AG08395 (cell line): Measurements from ENCODE around the gene DISC1.
A peak's percentile ranks its signal among the peaks of the same experiment; 100 is the strongest.
"Not testable (repeated sequence)": the region's sequence is repeated elsewhere in the genome, so short reads cannot be mapped to it uniquely, and the experiment has no call there.

Source experiments
- DNase-seq: peaks from one replicate; pipeline ENCODE4 v3.0.0; 2012; ENCODE audit warnings: mixed read lengths, low spot score

DISC1 gene

DNA sequence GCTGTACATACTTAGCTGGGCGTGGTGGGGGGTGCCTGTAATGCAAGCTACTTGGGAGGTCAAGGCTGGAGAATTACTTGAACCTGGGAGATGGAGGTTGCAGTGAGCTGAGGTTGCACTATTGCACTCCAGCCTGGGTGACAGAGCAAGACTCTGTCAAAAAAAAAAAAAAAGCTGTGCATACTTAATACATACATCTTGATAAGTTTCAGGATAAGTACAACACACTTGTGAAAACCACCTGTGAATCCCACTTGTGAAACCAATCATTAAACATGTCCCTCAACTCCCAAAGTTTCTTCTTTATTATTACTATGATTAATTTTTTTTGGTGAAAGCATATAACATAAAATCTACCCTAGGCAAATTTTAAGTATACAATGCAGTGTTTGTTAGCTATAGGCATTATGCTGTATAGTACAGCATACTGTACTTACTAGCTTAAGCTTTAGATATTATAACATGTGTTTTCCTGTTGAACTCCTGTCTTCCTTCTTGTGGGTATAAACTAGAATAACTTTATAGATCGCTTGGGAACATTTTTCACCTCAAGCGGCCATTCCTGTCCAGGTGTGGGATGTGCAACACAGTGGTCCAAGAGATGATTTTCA lies 41.4 kb downstream of the DISC1 start:
- DNase-seq = no peak

- DNase-seq = no peak
Measured at GRCh38 chr1:231668826-231669225, 42.2 kb downstream of the DISC1 start.

- not testable (repeated sequence) for DNase-seq
Measured at GRCh38 chr1:231669864-231670621, 43.5 kb downstream of the DISC1 start.

DNA sequence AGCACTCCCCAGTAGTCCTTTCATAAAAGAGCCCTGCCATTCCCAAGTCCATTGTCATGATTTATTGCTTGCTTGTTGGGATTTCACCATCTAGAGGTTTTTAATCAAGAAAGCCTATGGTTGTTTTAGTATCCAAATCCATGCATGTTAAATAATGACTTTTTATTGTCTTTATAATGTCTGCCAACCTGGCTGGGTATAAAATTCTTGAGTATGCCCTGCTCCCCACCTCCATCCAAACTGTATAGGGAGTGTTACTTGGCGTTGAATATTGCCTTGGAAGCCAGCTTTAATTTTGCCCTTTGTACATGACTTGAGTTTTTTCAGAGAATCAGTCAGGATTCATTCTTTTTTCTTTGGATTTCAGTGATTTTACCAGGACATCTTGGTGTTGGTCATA lies 44.2 kb downstream of the DISC1 start:
- DNase-seq = no peak

DNA sequence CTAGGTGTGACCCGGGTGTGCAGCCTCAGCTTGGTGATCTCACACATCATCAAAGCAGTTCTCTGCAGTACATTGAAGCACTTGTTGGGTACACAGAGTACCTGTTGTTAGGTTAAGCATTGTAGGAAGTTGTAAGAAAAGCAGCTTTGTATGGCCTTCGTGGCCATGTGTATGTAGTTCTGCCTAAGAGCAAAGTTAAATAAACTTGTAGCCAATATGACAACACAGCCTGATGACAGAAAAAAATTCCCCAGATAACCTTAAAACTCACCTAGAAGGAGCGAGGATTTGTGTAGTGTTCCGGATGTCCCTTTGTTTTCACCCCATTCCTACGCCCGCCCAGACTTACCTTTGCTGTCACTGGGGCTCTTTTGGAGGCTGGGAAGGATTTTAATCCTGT lies 48.0 kb downstream of the DISC1 start:
- DNase-seq = no peak

- DNase-seq = peak; percentile 34
Measured at GRCh38 chr1:231676487-231676886, 49.9 kb downstream of the DISC1 start.

DNA sequence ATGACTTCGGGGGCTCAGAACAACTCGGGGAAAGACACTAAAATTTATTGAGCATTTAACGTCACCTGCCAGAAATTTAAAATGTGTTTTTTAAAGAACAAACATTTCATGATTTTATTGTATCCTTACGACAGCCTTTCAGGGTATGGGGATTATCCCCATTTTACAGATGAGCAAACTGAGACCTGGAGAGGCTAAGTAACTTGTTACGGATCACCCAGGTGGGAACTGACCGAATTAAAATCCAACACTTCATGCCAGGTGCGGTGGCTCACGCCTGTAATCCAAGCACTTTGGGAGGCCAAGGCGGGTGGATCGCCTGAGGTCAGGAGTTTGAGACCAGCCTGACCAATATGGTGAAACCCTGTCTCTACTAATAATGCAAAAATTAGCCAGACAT lies 50.9 kb downstream of the DISC1 start:
- DNase-seq = no peak

- peak; percentile 52 for DNase-seq
Measured at GRCh38 chr1:231678011-231678432, 51.4 kb downstream of the DISC1 start.

GRCh38 chr1:231679109-231679508 lies 52.5 kb downstream of the DISC1 start:
- no peak for DNase-seq

DNA sequence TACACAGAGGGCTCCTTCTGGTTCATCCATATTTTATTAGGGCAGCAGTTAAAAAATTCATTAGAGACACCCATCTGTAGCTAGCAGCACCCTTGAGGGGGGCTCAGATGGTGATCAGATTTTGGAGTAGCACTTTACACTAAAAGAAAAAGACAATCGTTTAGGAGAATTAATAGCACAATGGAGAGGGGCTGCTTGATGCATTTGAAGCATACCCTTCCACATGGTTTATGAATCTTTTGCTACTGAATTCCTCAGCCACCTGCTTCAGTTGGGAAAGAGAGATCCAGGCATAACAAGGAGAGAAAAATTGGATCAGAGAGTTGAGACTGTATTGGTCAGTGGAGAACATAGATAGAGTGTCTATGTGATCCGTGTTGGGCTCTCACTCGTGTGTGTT lies 54.4 kb downstream of the DISC1 start:
- no peak for DNase-seq

DNA sequence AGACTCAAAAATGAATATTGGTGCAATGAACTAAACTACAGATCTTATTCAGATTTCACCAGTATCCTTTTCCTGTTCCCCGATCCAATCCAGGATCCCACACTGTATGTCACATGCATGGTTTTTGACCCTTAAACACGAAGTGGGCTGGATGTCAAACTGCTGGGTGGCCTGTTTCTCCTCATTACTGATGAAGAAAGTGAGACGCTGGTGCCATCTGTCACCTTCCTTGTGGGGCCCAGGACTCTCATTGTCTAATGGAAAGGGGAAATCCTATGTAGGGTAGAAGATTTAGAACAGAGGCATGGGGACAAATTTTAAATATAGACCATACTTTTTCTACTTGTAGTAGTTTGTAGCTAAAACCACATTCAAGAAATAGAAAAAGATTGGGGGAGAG lies 56.2 kb downstream of the DISC1 start:
- no peak for DNase-seq

GRCh38 chr1:231683439-231684165 lies 57.0 kb downstream of the DISC1 start:
- no peak for DNase-seq

GRCh38 chr1:231684356-231685244 lies 58.0 kb downstream of the DISC1 start:
- no peak for DNase-seq

DNA sequence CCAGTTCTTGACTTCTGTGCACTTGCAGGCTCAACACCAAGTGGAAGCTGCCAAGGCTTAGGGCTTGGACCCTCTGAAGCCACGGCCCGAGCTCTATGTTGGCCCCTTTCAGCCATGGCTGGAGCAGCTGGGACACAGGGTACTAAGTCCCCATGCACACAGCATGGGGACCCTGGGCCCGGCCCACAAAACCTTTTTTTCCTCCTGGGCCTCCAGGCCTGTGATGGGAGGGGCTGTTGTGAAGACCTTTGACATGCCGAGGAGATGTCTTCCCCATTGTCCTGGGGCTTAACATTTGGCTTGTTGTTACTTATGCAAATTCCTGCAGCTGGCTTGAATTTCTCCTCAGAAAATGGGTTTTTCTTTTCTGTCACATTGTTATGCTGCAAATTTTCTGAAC lies 59.8 kb downstream of the DISC1 start:
- DNase-seq = no peak

- DNase-seq = no peak
Measured at GRCh38 chr1:231688989-231689388, 62.4 kb downstream of the DISC1 start.

- no peak for DNase-seq
Measured at GRCh38 chr1:231690059-231690458, 63.5 kb downstream of the DISC1 start.

- peak; percentile 20 for DNase-seq
Measured at GRCh38 chr1:231691618-231692259, 65.1 kb downstream of the DISC1 start.

DNA sequence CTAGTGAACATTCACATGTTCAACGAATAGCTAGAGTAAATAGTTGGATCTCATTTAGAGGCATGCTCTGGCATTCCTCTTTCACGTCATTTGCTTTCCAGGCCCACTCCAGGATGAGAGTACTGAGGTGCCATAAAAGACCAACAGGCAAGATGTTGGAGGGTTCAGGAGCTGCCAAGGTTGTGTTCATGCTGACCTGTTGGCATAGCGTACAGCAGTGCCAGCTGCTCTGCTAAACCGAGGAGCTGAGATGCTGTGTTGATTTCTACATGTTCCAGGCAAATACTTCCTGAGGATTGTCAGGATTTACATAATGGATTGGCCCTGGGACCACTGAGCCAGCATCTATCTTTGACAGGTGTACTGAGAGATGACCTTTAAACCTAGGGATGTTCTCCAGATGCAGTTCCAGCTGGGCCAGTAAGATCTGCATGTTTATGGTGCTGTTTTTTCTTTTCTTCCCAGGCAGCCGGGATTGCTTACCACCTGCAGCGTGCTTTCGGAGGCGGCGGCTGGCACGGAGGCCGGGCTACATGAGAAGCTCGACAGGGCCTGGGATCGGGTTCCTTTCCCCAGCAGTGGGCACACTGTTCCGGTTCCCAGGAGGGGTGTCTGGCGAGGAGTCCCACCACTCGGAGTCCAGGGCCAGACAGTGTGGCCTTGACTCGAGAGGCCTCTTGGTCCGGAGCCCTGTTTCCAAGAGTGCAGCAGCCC lies 66.9 kb downstream of the DISC1 start:
- no peak for DNase-seq

- no peak for DNase-seq
Measured at GRCh38 chr1:231694075-231694431, 67.5 kb downstream of the DISC1 start.

DNA sequence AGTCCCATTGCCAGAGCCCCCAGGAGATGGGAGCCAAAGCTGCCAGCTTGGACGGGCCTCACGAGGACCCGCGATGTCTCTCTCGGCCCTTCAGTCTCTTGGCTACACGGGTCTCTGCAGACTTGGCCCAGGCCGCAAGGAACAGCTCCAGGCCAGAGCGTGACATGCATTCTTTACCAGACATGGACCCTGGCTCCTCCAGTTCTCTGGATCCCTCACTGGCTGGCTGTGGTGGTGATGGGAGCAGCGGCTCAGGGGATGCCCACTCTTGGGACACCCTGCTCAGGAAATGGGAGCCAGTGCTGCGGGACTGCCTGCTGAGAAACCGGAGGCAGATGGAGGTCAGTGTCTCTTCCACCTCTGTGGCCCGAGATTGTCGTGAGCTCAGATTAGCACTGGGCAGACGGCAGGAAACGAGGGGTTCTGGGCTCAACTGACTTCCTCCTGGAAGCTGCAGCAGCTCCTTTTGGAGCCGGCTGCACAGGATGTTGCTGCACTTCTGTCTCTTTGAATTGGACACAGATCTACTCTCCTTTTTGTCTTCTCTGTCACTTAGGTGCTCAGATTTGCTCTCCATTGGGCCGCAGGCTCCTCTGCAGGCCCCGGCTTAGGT lies 68.0 kb downstream of the DISC1 start:
- no peak for DNase-seq
